Liver (tissue), 3 donors: ENCODE measurements around the gene SPEF1.

Source experiments
- CTCF ChIP-seq: fragments of 150-350 bp; IDR thresholded peaks from 2 replicates; pipeline ENCODE4 v1.5.1; 2017; ENCODE audit warnings: improper control_type of control experiment, low read depth, low read length; ENCODE audit not compliant: missing input control
- GABPA ChIP-seq, 2 donors: IDR thresholded peaks in 1 of 2; conservative IDR thresholded peaks in 1 of 2; 2 replicates each; pipeline ENCODE4 v1.6.1; 2016; ENCODE audit warnings: antibody characterized with exemption in 2 of 2, mild to moderate bottlenecking in 1 of 2, moderate library complexity in 1 of 2
- HNF4A ChIP-seq, 2 donors: conservative IDR thresholded peaks; 2 replicates each; pipeline ENCODE4 v1.6.1; 2016; ENCODE audit warnings: antibody characterized with exemption in 2 of 2, mild to moderate bottlenecking in 2 of 2
- HNF4G ChIP-seq: IDR thresholded peaks from 2 replicates; pipeline ENCODE4 v1.6.1; 2016; ENCODE audit warnings: antibody characterized with exemption
- JUND ChIP-seq, 2 donors: IDR thresholded peaks; 2 replicates each; pipeline ENCODE4 v1.6.1; 2016; ENCODE audit warnings: antibody characterized with exemption in 2 of 2
- MAX ChIP-seq: IDR thresholded peaks from 2 replicates; pipeline ENCODE4 v1.6.1; 2016; ENCODE audit warnings: antibody characterized with exemption
- NR2F2 ChIP-seq: IDR thresholded peaks from 2 replicates; pipeline ENCODE4 v1.6.1; 2016; ENCODE audit warnings: antibody characterized with exemption
- RAD21 ChIP-seq, 2 donors: IDR thresholded peaks; 2 replicates each; pipeline ENCODE4 v1.6.1; 2016; ENCODE audit warnings: antibody characterized with exemption in 2 of 2, mild to moderate bottlenecking in 2 of 2
- REST ChIP-seq: IDR thresholded peaks from 2 replicates; pipeline ENCODE4 v1.6.1; 2016; ENCODE audit warnings: antibody characterized with exemption, mild to moderate bottlenecking
- RXRA ChIP-seq, 2 donors: IDR thresholded peaks; 2 replicates each; pipeline ENCODE4 v1.6.1; 2017 to 2018; ENCODE audit warnings: antibody characterized with exemption in 2 of 2, mild to moderate bottlenecking in 1 of 2
- TAF1 ChIP-seq: conservative IDR thresholded peaks from 2 replicates; pipeline ENCODE4 v1.6.1; 2016; ENCODE audit warnings: antibody characterized with exemption, mild to moderate bottlenecking
- YY1 ChIP-seq: IDR thresholded peaks from 2 replicates; pipeline ENCODE4 v1.6.1; 2016; ENCODE audit warnings: antibody characterized with exemption, mild to moderate bottlenecking
- ZBTB33 ChIP-seq: IDR thresholded peaks from 2 replicates; pipeline ENCODE4 v1.6.1; 2016; ENCODE audit warnings: antibody characterized with exemption
- donor health status: healthy.
- donor health status: healthy.

- no peak for TF ChIP-seq CTCF
- no peak for TF ChIP-seq YY1
- no peak for TF ChIP-seq HNF4G
- TF ChIP-seq MAX, result no peak
- no peak for TF ChIP-seq REST
- no peak for TF ChIP-seq TAF1
- no peak for TF ChIP-seq NR2F2
- TF ChIP-seq GABPA (IDR thresholded peaks at IDR 0.05 in 1 of 2, conservative IDR thresholded peaks at IDR 0.05 in 1 of 2), result no peak
- no peak for TF ChIP-seq HNF4A (conservative IDR thresholded peaks at IDR 0.05)
- TF ChIP-seq RXRA (IDR thresholded peaks at IDR 0.05), result no peak
- TF ChIP-seq ZBTB33, result no peak
- TF ChIP-seq JUND (IDR thresholded peaks at IDR 0.05), result no peak
- no peak for TF ChIP-seq RAD21 (IDR thresholded peaks at IDR 0.05)
Measured at GRCh38 chr20:3745686-3746173, 35.5 kb downstream of the SPEF1 start.
